Fibroblast of lung (primary cell): Measurements from ENCODE around the gene XRCC1. TPM values are rescaled to one million over a fixed set of nuclear protein-coding genes. Genes with fewer than 3 reads are reported as not detected.

Source experiments
- DNase-seq, 2 donors: peaks; one replicate each; pipeline versions ENCODE4 v3.0.0 to v3.0.0-alpha.2; 2010; ENCODE audit warnings: low read depth in 2 of 2
- H2AFZ ChIP-seq: 2 replicates; pipeline ENCODE4 v1.5.1; 2012; ENCODE audit warnings: low read length, control low read depth, inconsistent platforms
- H3K27ac ChIP-seq: 2 replicates; pipeline ENCODE4 v1.5.1; 2011; ENCODE audit warnings: low read length, control low read depth; ENCODE audit not compliant: insufficient read depth
- H3K27me3 ChIP-seq: 2 replicates; pipeline ENCODE4 v1.5.1; 2011; ENCODE audit warnings: mild to moderate bottlenecking, low read length; ENCODE audit not compliant: control insufficient read depth, insufficient read depth
- H3K36me3 ChIP-seq: 2 replicates; pipeline ENCODE4 v1.5.1; 2011; ENCODE audit warnings: low read length; ENCODE audit not compliant: control insufficient read depth, insufficient read depth
- H3K4me1 ChIP-seq: 2 replicates; pipeline ENCODE4 v1.5.1; 2011; ENCODE audit warnings: low read length; ENCODE audit not compliant: control insufficient read depth, insufficient read depth; ENCODE audit errors: extremely low read depth
- H3K4me2 ChIP-seq: 2 replicates; pipeline ENCODE4 v1.5.1; 2011; ENCODE audit warnings: low read length, control low read depth; ENCODE audit not compliant: insufficient read depth; ENCODE audit errors: extremely low read depth
- H3K4me3 ChIP-seq, 4 experiments: fragments of 200-600 bp in 1 of 4; sonication (generic) in 1 of 4; replicated peaks in 1 of 4; 2 replicates each; pipeline ENCODE4 v1.5.1; 2011 to 2016; ENCODE audit warnings: low read length in 4 of 4, low read depth in 3 of 4, mild to moderate bottlenecking in 3 of 4, control low read depth in 2 of 4, inconsistent platforms in 1 of 4, mixed read lengths in 1 of 4; ENCODE audit not compliant: insufficient read depth in 1 of 4; ENCODE audit errors: control extremely low read depth in 1 of 4
- H3K79me2 ChIP-seq: 2 replicates; pipeline ENCODE4 v1.5.1; 2012; ENCODE audit warnings: mild to moderate bottlenecking, low read length, inconsistent platforms; ENCODE audit not compliant: control insufficient read depth, insufficient read depth
- H3K9ac ChIP-seq: 2 replicates; pipeline ENCODE4 v1.5.1; 2011; ENCODE audit warnings: mild to moderate bottlenecking, low read length, control low read depth; ENCODE audit not compliant: insufficient read depth
- H3K9me3 ChIP-seq: 2 replicates; pipeline ENCODE4 v1.5.1; 2012; ENCODE audit warnings: low read depth, low read length; ENCODE audit not compliant: control insufficient read depth, insufficient read depth
- H4K20me1 ChIP-seq: 2 replicates; pipeline ENCODE4 v1.5.1; 2011; ENCODE audit warnings: low read length; ENCODE audit not compliant: control insufficient read depth, insufficient read depth; ENCODE audit errors: extremely low read depth
- EZH2 ChIP-seq: IDR thresholded peaks from 2 replicates; pipeline ENCODE4 v1.5.1; 2012; ENCODE audit warnings: low read length, control low read depth, mild to moderate bottlenecking; ENCODE audit errors: missing control alignments
- polyA plus RNA-seq, 2 donors: library from polyadenylated mRNA; depleted of rRNA in 1 of 2; stranded (reverse) in 1 of 2; unstranded in 1 of 2; fragments of >200 nt; gene quantifications; 2 replicates each; pipeline ENCODE4 v1.2.1, GENCODE V29; 2011 to 2012; ENCODE audit warnings: missing spikeins in 1 of 2
- total RNA-seq: library from RNA; depleted of rRNA; stranded (reverse); fragments of >200 nt; gene quantifications from 2 replicates; pipeline ENCODE4 v1.2.1, GENCODE V29; 2014
- TF ChIP-seq, protein P1 (sequence below), 2 donors: IDR thresholded peaks in 1 of 2; conservative IDR thresholded peaks in 1 of 2; 1 replicate in 1 of 2; 2 replicates in 1 of 2; pipeline ENCODE4 v1.5.1; 2011 to 2012; ENCODE audit warnings: low read length in 2 of 2, control low read depth in 1 of 2, inconsistent platforms in 1 of 2, low read depth in 1 of 2, mild to moderate bottlenecking in 1 of 2

Gene XRCC1
- total and polyA plus RNA-seq, 2 donors (not counting 1 experiment from before 2014, with no cell fraction given), result 8.6 to 14.5 TPM

DNA sequence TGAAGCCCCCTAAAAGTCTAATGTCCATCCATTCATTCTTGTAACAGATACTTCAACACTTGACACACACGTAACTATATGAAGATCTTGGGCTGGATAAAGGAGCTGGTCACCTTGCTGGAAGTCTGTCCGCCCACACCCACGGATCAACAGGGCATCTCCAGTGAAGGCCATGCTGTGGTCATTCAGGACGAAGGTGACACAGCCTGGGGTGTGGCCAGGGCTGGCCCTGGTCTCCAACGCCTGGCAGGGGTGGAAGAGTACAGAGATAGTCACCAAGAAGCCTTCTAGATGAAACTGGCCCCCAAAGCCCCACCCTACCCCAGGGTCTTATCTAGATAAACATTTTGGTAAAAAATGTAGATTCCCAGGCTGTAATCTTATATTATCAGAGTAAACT lies 64.0 kb downstream of the XRCC1 start:
- Histone ChIP-seq H3K27me3 (no peaks in the 10 kb centered on the region), H3K79me2 (no peaks in the 10 kb centered on the region), H3K9ac (no peak overlapping the region), H2AFZ (no peak overlapping the region), H3K4me2 (no peak overlapping the region), H3K27ac (no peak overlapping the region), H3K36me3 (peaks cover 4% of the 10 kb centered on the region), H3K4me1 (no peaks in the 10 kb centered on the region), H3K4me3 (no peak overlapping the region), H3K9me3 (no peaks in the 10 kb centered on the region), H4K20me1 (no peaks in the 10 kb centered on the region)
- DNase-seq, result no peak
- no peak for TF ChIP-seq EZH2
- TF ChIP-seq, protein P1, sequence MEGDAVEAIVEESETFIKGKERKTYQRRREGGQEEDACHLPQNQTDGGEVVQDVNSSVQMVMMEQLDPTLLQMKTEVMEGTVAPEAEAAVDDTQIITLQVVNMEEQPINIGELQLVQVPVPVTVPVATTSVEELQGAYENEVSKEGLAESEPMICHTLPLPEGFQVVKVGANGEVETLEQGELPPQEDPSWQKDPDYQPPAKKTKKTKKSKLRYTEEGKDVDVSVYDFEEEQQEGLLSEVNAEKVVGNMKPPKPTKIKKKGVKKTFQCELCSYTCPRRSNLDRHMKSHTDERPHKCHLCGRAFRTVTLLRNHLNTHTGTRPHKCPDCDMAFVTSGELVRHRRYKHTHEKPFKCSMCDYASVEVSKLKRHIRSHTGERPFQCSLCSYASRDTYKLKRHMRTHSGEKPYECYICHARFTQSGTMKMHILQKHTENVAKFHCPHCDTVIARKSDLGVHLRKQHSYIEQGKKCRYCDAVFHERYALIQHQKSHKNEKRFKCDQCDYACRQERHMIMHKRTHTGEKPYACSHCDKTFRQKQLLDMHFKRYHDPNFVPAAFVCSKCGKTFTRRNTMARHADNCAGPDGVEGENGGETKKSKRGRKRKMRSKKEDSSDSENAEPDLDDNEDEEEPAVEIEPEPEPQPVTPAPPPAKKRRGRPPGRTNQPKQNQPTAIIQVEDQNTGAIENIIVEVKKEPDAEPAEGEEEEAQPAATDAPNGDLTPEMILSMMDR (conservative IDR thresholded peaks at IDR 0.05 in 1 of 2, IDR thresholded peaks at IDR 0.05 in 1 of 2; ENCODE audit: low read depth in 1 of 2, low read length in 2 of 2), result no peak

DNA sequence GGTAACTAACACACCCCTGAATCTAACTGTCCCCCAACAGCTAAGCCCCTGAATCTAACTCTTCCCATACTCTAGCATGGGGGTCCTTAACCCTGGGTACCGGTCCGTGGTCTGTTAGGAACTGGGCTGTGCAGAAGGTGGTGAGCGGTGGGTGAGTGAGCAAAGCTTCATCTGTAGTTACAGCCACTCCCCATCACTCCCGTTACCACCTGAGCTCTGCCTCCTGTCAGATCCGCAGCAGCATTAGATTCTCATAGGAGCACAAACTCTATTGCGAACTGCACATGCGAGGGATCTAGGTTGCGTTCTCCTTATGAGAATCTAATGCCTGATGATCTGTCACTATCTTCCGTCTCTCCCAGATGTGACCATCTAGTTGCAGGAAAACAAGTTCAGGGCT lies 64.6 kb downstream of the XRCC1 start:
- H3K27me3 ChIP-seq, result no peaks in the 10 kb centered on the region

DNA sequence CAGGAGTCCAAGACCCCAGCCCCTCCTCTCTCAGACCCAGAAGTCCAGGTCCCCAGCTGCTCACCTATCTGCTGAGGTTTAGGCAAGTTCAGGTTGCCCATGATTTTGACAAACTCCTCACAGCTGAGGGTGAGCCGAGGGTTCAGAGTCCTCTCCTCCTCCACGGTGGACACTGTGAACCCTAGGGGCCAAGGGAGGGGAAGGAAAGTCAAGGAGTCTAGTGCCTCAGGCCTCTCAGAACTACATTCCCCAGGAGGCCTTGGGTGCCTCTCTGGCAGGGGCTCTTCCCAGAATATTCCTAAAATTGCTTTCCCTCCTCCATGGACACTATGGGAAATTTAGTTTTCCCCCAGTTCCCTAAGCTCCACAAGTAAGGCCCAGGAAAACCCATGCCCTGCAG lies 67.4 kb downstream of the XRCC1 start:
- Histone ChIP-seq H3K79me2 (no peaks in the 10 kb centered on the region), H3K4me3 (no peak overlapping the region)
- TF ChIP-seq EZH2, result no peak
- TF ChIP-seq, protein P1 (conservative IDR thresholded peaks at IDR 0.05 in 1 of 2, IDR thresholded peaks at IDR 0.05 in 1 of 2; ENCODE audit: low read depth in 1 of 2, low read length in 2 of 2), result no peak

More for the DNA sequence above, 64.6 kb downstream of the XRCC1 start:
- Histone ChIP-seq H3K9me3 (no peaks in the 10 kb centered on the region), H4K20me1 (no peaks in the 10 kb centered on the region), H2AFZ (no peak overlapping the region), H3K79me2 (no peaks in the 10 kb centered on the region), H3K4me1 (no peaks in the 10 kb centered on the region), H3K9ac (no peak overlapping the region), H3K4me2 (no peak overlapping the region), H3K4me3 (no peak overlapping the region), H3K27ac (no peak overlapping the region), H3K36me3 (peaks cover 4% of the 10 kb centered on the region)
- TF ChIP-seq, protein P1 (conservative IDR thresholded peaks at IDR 0.05 in 1 of 2, IDR thresholded peaks at IDR 0.05 in 1 of 2; ENCODE audit: low read depth in 1 of 2, low read length in 2 of 2), result no peak
- no peak for TF ChIP-seq EZH2
- no peak for DNase-seq

More for the DNA sequence above, 67.4 kb downstream of the XRCC1 start:
- Histone ChIP-seq H3K4me1 (peaks cover 2% of the 10 kb centered on the region), H3K27ac (no peak overlapping the region), H3K9ac (no peak overlapping the region), H3K27me3 (no peaks in the 10 kb centered on the region), H2AFZ (no peak overlapping the region), H4K20me1 (no peaks in the 10 kb centered on the region), H3K36me3 (peaks cover 4% of the 10 kb centered on the region), H3K4me2 (no peak overlapping the region), H3K9me3 (no peaks in the 10 kb centered on the region)
- no peak for DNase-seq
